Measurements from ENCODE around the gene CDK4. TPM values are rescaled to one million over a fixed set of nuclear protein-coding genes. Genes with fewer than 3 reads are reported as not detected.

Gene CDK4
- 3,953 and 4,723 TPM in 2 replicates for total RNA-seq (2014; rRNA removed; shearing (Covaris generic))

- Histone ChIP-seq H3K27ac (peak within 1 kb of the TSS; percentile 90), H3K4me1 (replicated peaks) (peaks cover 41% of the 10 kb centered on the region), H3K9me3 (replicated peaks) (no peaks in the 10 kb centered on the region), H3K36me3 (peaks cover 48% of the 10 kb centered on the region), H3K4me3 (peak within 1 kb of the TSS; percentile 59), H3K27me3 (replicated peaks) (peaks cover 26% of the 10 kb centered on the region)
- peak; percentile 100 for DNase-seq (ENCODE audit: low read depth in 1 of 2, low spot score in 2 of 2)
Measured at GRCh38 chr12:57751788-57752667, at the start of gene CDK4. Gene CDK4, minus strand, starts transcription at chr12:57752310. Its CDS starts 593 bp downstream, at chr12:57751717.

- no peaks in the 10 kb centered on the region for H3K9me3 ChIP-seq (replicated peaks)
- H3K36me3 ChIP-seq = peaks cover 79% of the 10 kb centered on the region
- no peaks in the 10 kb centered on the region for H3K27me3 ChIP-seq (replicated peaks)
Measured at GRCh38 chr12:57800965-57801364, 48.9 kb upstream of the CDK4 start.

GRCh38 chr12:57797933-57798332 lies 45.8 kb upstream of the CDK4 start:
- peak; percentile 70 to 85 for DNase-seq (ENCODE audit: low read depth in 1 of 2, low spot score in 2 of 2)
- H3K4me1 ChIP-seq (replicated peaks) = peaks cover 19% of the 10 kb centered on the region
- H3K27ac ChIP-seq = no peak overlapping the region
- no peaks in the 10 kb centered on the region for H3K9me3 ChIP-seq (replicated peaks)
- H3K4me3 ChIP-seq = no peak overlapping the region
- H3K36me3 ChIP-seq = peaks cover 94% of the 10 kb centered on the region
- no peaks in the 10 kb centered on the region for H3K27me3 ChIP-seq (replicated peaks)

More at GRCh38 chr12:57800965-57801364, 48.9 kb upstream of the CDK4 start:
- H3K4me1 ChIP-seq (replicated peaks) = no peaks in the 10 kb centered on the region
- H3K4me3 ChIP-seq = no peak overlapping the region
- peak; percentile 74 to 84 for DNase-seq (ENCODE audit: low read depth in 1 of 2, low spot score in 2 of 2)
- H3K27ac ChIP-seq = no peak overlapping the region

GRCh38 chr12:57796996-57797395 lies 44.9 kb upstream of the CDK4 start:
- Histone ChIP-seq H3K4me3 (no peak overlapping the region), H3K27ac (no peak overlapping the region), H3K27me3 (replicated peaks) (no peaks in the 10 kb centered on the region), H3K4me1 (replicated peaks) (peaks cover 19% of the 10 kb centered on the region), H3K9me3 (replicated peaks) (no peaks in the 10 kb centered on the region), H3K36me3 (peaks cover 94% of the 10 kb centered on the region)
- no peak for DNase-seq (ENCODE audit: low read depth in 1 of 2, low spot score in 2 of 2)

GRCh38 chr12:57795354-57795753 lies 43.2 kb upstream of the CDK4 start:
- peaks cover 19% of the 10 kb centered on the region for H3K4me1 ChIP-seq (replicated peaks)
- no peaks in the 10 kb centered on the region for H3K9me3 ChIP-seq (replicated peaks)
- no peak overlapping the region for H3K4me3 ChIP-seq
- peak overlapping the region; percentile 0; the same call in 1 of the 2 replicates for H3K27ac ChIP-seq
- H3K36me3 ChIP-seq = peaks cover 93% of the 10 kb centered on the region
- no peaks in the 10 kb centered on the region for H3K27me3 ChIP-seq (replicated peaks)
- peak; percentile 75 to 86 for DNase-seq (ENCODE audit: low read depth in 1 of 2, low spot score in 2 of 2)

GRCh38 chr12:57793920-57794319 lies 41.8 kb upstream of the CDK4 start:
- Histone ChIP-seq H3K27ac (peak overlapping the region; percentile 0; the same call in 1 of the 2 replicates), H3K4me1 (replicated peaks) (peaks cover 19% of the 10 kb centered on the region), H3K9me3 (replicated peaks) (no peaks in the 10 kb centered on the region), H3K36me3 (peaks cover 93% of the 10 kb centered on the region), H3K27me3 (replicated peaks) (no peaks in the 10 kb centered on the region), H3K4me3 (no peak overlapping the region)
- peak in 1 of 2 experiments; percentile 83 for DNase-seq (ENCODE audit: low read depth in 1 of 2, low spot score in 2 of 2)

- Histone ChIP-seq H3K27ac (no peak overlapping the region), H3K36me3 (peaks cover 85% of the 10 kb centered on the region), H3K9me3 (replicated peaks) (no peaks in the 10 kb centered on the region), H3K27me3 (replicated peaks) (no peaks in the 10 kb centered on the region), H3K4me3 (peak overlapping the region; percentile 0; the same call in 1 of the 2 replicates), H3K4me1 (replicated peaks) (peaks cover 16% of the 10 kb centered on the region)
- peak; percentile 64 to 81 for DNase-seq (ENCODE audit: low read depth in 1 of 2, low spot score in 2 of 2)
Measured at GRCh38 chr12:57783861-57784260, 31.8 kb upstream of the CDK4 start.

GRCh38 chr12:57783466-57783801 lies 31.3 kb upstream of the CDK4 start:
- DNase-seq (ENCODE audit: low read depth in 1 of 2, low spot score in 2 of 2) = peak; percentile 74 to 83
- Histone ChIP-seq H3K4me1 (replicated peaks) (peaks cover 16% of the 10 kb centered on the region), H3K27me3 (replicated peaks) (no peaks in the 10 kb centered on the region), H3K36me3 (peaks cover 81% of the 10 kb centered on the region), H3K27ac (no peak overlapping the region), H3K9me3 (replicated peaks) (no peaks in the 10 kb centered on the region), H3K4me3 (peak overlapping the region; percentile 65)

GRCh38 chr12:57782608-57783465 lies 30.7 kb upstream of the CDK4 start, which contains the start of gene TSFM:
Gene TSFM, plus strand, starts transcription at chr12:57782787. Its CDS starts 15 bp downstream, at chr12:57782802.
- H3K4me1 ChIP-seq (replicated peaks) = peaks cover 16% of the 10 kb centered on the region
- DNase-seq (ENCODE audit: low read depth in 1 of 2, low spot score in 2 of 2) = no peak
- H3K9me3 ChIP-seq (replicated peaks) = no peaks in the 10 kb centered on the region
- H3K4me3 ChIP-seq = peak within 1 kb of the TSS; percentile 65
- no peaks in the 10 kb centered on the region for H3K27me3 ChIP-seq (replicated peaks)
- H3K27ac ChIP-seq = peak within 1 kb of the TSS; percentile 0
- peaks cover 75% of the 10 kb centered on the region for H3K36me3 ChIP-seq

GRCh38 chr12:57782243-57782607 lies 30.1 kb upstream of the CDK4 start:
- Histone ChIP-seq H3K27me3 (replicated peaks) (no peaks in the 10 kb centered on the region), H3K4me3 (peak overlapping the region; percentile 65), H3K9me3 (replicated peaks) (no peaks in the 10 kb centered on the region), H3K4me1 (replicated peaks) (peaks cover 16% of the 10 kb centered on the region), H3K27ac (no peak overlapping the region), H3K36me3 (peaks cover 73% of the 10 kb centered on the region)
- DNase-seq (ENCODE audit: low read depth in 1 of 2, low spot score in 2 of 2) = peak in 1 of 2 experiments; percentile 82

- Histone ChIP-seq H3K9me3 (replicated peaks) (no peaks in the 10 kb centered on the region), H3K36me3 (peaks cover 73% of the 10 kb centered on the region), H3K4me3 (no peak overlapping the region), H3K27ac (no peak overlapping the region), H3K27me3 (replicated peaks) (no peaks in the 10 kb centered on the region), H3K4me1 (replicated peaks) (peaks cover 16% of the 10 kb centered on the region)
- peak in 1 of 2 experiments; percentile 74 for DNase-seq (ENCODE audit: low read depth in 1 of 2, low spot score in 2 of 2)
Measured at GRCh38 chr12:57781801-57782200, 29.7 kb upstream of the CDK4 start.

GRCh38 chr12:57781244-57781643 lies 29.1 kb upstream of the CDK4 start:
- no peaks in the 10 kb centered on the region for H3K9me3 ChIP-seq (replicated peaks)
- no peak overlapping the region for H3K4me3 ChIP-seq
- no peaks in the 10 kb centered on the region for H3K27me3 ChIP-seq (replicated peaks)
- H3K27ac ChIP-seq = no peak overlapping the region
- peak in 1 of 2 experiments; percentile 65 for DNase-seq (ENCODE audit: low read depth in 1 of 2, low spot score in 2 of 2)
- H3K36me3 ChIP-seq = peaks cover 71% of the 10 kb centered on the region
- peaks cover 16% of the 10 kb centered on the region for H3K4me1 ChIP-seq (replicated peaks)

GRCh38 chr12:57780284-57780897 lies 28.3 kb upstream of the CDK4 start:
- H3K27me3 ChIP-seq (replicated peaks) = no peaks in the 10 kb centered on the region
- H3K36me3 ChIP-seq = peaks cover 71% of the 10 kb centered on the region
- peak; percentile 71 to 83 for DNase-seq (ENCODE audit: low read depth in 1 of 2, low spot score in 2 of 2)
- no peak overlapping the region for H3K4me3 ChIP-seq
- H3K27ac ChIP-seq = no peak overlapping the region
- H3K9me3 ChIP-seq (replicated peaks) = no peaks in the 10 kb centered on the region
- peaks cover 16% of the 10 kb centered on the region for H3K4me1 ChIP-seq (replicated peaks)
